Stimulated activated effector memory CD8-positive, alpha-beta T cell treated with anti-CD3 and anti-CD28 coated beads, Interleukin-12 subunit alpha, Interleukin-12 subunit beta, amount 100 ng/mL, for 72 hours (primary cell): Measurements from ENCODE around the gene LIPJ.
A peak's percentile ranks its signal among the peaks of the same experiment; 100 is the strongest.

Experiments used
- ATAC-seq: fragments of 150-1000 bp; cut with Tn5 transposase; 2 replicates; pipeline ENCODE4 v1.10.0; 2021
- DNase-seq, 2 donors: peaks; one replicate each; pipeline ENCODE4 v3.0.0; 2021 to 2022; ENCODE audit warnings: low spot score in 2 of 2
- H3K27ac Mint-ChIP-seq: one replicate; pipeline ENCODE4 v1.8.0; 2022; ENCODE audit warnings: mild to moderate bottlenecking, mixed read lengths
- H3K36me3 Mint-ChIP-seq: one replicate; pipeline ENCODE4 v1.8.0; 2022; ENCODE audit warnings: mild to moderate bottlenecking, mixed read lengths
- H3K4me1 Mint-ChIP-seq: one replicate; pipeline ENCODE4 v1.8.0; 2022; ENCODE audit warnings: mixed read lengths
- H3K4me3 Mint-ChIP-seq: one replicate; pipeline ENCODE4 v1.8.0; 2022; ENCODE audit warnings: mild to moderate bottlenecking, mixed read lengths
- H3K9me3 Mint-ChIP-seq: one replicate; pipeline ENCODE4 v1.8.0; 2022; ENCODE audit warnings: mixed read lengths

LIPJ gene

GRCh38 chr10:88586462-88586861 lies at the start of gene LIPJ:
Gene LIPJ, plus strand, starts transcription at chr10:88586762. Its CDS starts 3,926 bp downstream, at chr10:88590688.
- H3K9me3 Mint-ChIP-seq = no peaks in the 10 kb centered on the region
- no peak for DNase-seq
- H3K4me1 Mint-ChIP-seq = peaks cover 11% of the 10 kb centered on the region
- ATAC-seq = no peak
- H3K27ac Mint-ChIP-seq = no peak within 1 kb of the TSS
- peaks cover 7% of the 10 kb centered on the region for H3K36me3 Mint-ChIP-seq
- H3K4me3 Mint-ChIP-seq = no peak within 1 kb of the TSS

- no peak for DNase-seq
- Mint-ChIP-seq H3K36me3 (no peaks in the 10 kb centered on the region), H3K9me3 (no peaks in the 10 kb centered on the region), H3K4me3 (no peak overlapping the region), H3K4me1 (no peaks in the 10 kb centered on the region), H3K27ac (no peak overlapping the region)
- no peak for ATAC-seq
These were observed 49.2 kb upstream of the LIPJ start for GRCh38 chr10:88537322-88537721.

GRCh38 chr10:88538048-88538447 lies 48.5 kb upstream of the LIPJ start:
- Mint-ChIP-seq H3K27ac (no peak overlapping the region), H3K4me1 (no peaks in the 10 kb centered on the region), H3K4me3 (no peak overlapping the region), H3K36me3 (no peaks in the 10 kb centered on the region), H3K9me3 (no peaks in the 10 kb centered on the region)
- ATAC-seq = no peak
- no peak for DNase-seq

- DNase-seq = no peak
- no peaks in the 10 kb centered on the region for H3K9me3 Mint-ChIP-seq
These were observed 46.2 kb upstream of the LIPJ start for GRCh38 chr10:88540351-88540750.

GRCh38 chr10:88541116-88541626 lies 45.4 kb upstream of the LIPJ start:
- Mint-ChIP-seq H3K36me3 (no peaks in the 10 kb centered on the region), H3K27ac (no peak overlapping the region), H3K4me3 (no peak overlapping the region), H3K9me3 (no peaks in the 10 kb centered on the region), H3K4me1 (no peaks in the 10 kb centered on the region)
- ATAC-seq = no peak
- DNase-seq = no peak

More at GRCh38 chr10:88540351-88540750, 46.2 kb upstream of the LIPJ start:
- H3K27ac Mint-ChIP-seq = no peak overlapping the region
- no peaks in the 10 kb centered on the region for H3K4me1 Mint-ChIP-seq
- no peak overlapping the region for H3K4me3 Mint-ChIP-seq
- no peaks in the 10 kb centered on the region for H3K36me3 Mint-ChIP-seq
- no peak for ATAC-seq

GRCh38 chr10:88542522-88542921 lies 44.0 kb upstream of the LIPJ start:
- H3K27ac Mint-ChIP-seq = no peak overlapping the region

GRCh38 chr10:88544140-88544870 lies 42.3 kb upstream of the LIPJ start:
- no peaks in the 10 kb centered on the region for H3K36me3 Mint-ChIP-seq
- H3K27ac Mint-ChIP-seq = no peak overlapping the region
- DNase-seq (no peak), ATAC-seq (no peak)
- no peak overlapping the region for H3K4me3 Mint-ChIP-seq
- H3K9me3 Mint-ChIP-seq = no peaks in the 10 kb centered on the region
- no peaks in the 10 kb centered on the region for H3K4me1 Mint-ChIP-seq

More at GRCh38 chr10:88542522-88542921, 44.0 kb upstream of the LIPJ start:
- DNase-seq (no peak), ATAC-seq (no peak)
- Mint-ChIP-seq H3K4me3 (no peak overlapping the region), H3K36me3 (no peaks in the 10 kb centered on the region), H3K9me3 (no peaks in the 10 kb centered on the region), H3K4me1 (no peaks in the 10 kb centered on the region)

GRCh38 chr10:88545359-88545758 lies 41.2 kb upstream of the LIPJ start:
- no peaks in the 10 kb centered on the region for H3K9me3 Mint-ChIP-seq

GRCh38 chr10:88546497-88546896 lies 40.1 kb upstream of the LIPJ start:
- Mint-ChIP-seq H3K9me3 (no peaks in the 10 kb centered on the region), H3K36me3 (no peaks in the 10 kb centered on the region), H3K27ac (no peak overlapping the region), H3K4me1 (no peaks in the 10 kb centered on the region), H3K4me3 (no peak overlapping the region)
- no peak for DNase-seq
- no peak for ATAC-seq

More at GRCh38 chr10:88545359-88545758, 41.2 kb upstream of the LIPJ start:
- ATAC-seq (no peak), DNase-seq (no peak)
- no peak overlapping the region for H3K27ac Mint-ChIP-seq
- no peaks in the 10 kb centered on the region for H3K36me3 Mint-ChIP-seq
- no peaks in the 10 kb centered on the region for H3K4me1 Mint-ChIP-seq
- H3K4me3 Mint-ChIP-seq = no peak overlapping the region

GRCh38 chr10:88551246-88551645 lies 35.3 kb upstream of the LIPJ start:
- Mint-ChIP-seq H3K36me3 (no peaks in the 10 kb centered on the region), H3K9me3 (no peaks in the 10 kb centered on the region), H3K4me1 (no peaks in the 10 kb centered on the region), H3K4me3 (no peak overlapping the region), H3K27ac (no peak overlapping the region)
- DNase-seq (no peak), ATAC-seq (no peak)

GRCh38 chr10:88553116-88553752 lies 33.3 kb upstream of the LIPJ start:
- H3K9me3 Mint-ChIP-seq = no peaks in the 10 kb centered on the region
- H3K27ac Mint-ChIP-seq = no peak overlapping the region
- H3K4me1 Mint-ChIP-seq = no peaks in the 10 kb centered on the region
- peak; percentile 84 for ATAC-seq
- DNase-seq = no peak
- no peak overlapping the region for H3K4me3 Mint-ChIP-seq
- H3K36me3 Mint-ChIP-seq = no peaks in the 10 kb centered on the region

- Mint-ChIP-seq H3K27ac (no peak overlapping the region), H3K9me3 (no peaks in the 10 kb centered on the region), H3K4me3 (no peak overlapping the region), H3K4me1 (no peaks in the 10 kb centered on the region), H3K36me3 (no peaks in the 10 kb centered on the region)
- ATAC-seq (no peak), DNase-seq (no peak)
These were observed 31.2 kb upstream of the LIPJ start for GRCh38 chr10:88555190-88555908.

GRCh38 chr10:88557256-88557655 lies 29.3 kb upstream of the LIPJ start:
- Mint-ChIP-seq H3K27ac (no peak overlapping the region), H3K4me3 (no peak overlapping the region), H3K36me3 (no peaks in the 10 kb centered on the region), H3K9me3 (no peaks in the 10 kb centered on the region), H3K4me1 (no peaks in the 10 kb centered on the region)
- ATAC-seq (no peak), DNase-seq (no peak)

GRCh38 chr10:88557658-88558057 lies 28.9 kb upstream of the LIPJ start:
- Mint-ChIP-seq H3K27ac (no peak overlapping the region), H3K9me3 (no peaks in the 10 kb centered on the region), H3K4me3 (no peak overlapping the region), H3K36me3 (no peaks in the 10 kb centered on the region), H3K4me1 (no peaks in the 10 kb centered on the region)
- ATAC-seq (no peak), DNase-seq (no peak)

- no peak for DNase-seq
- H3K9me3 Mint-ChIP-seq = no peaks in the 10 kb centered on the region
- no peaks in the 10 kb centered on the region for H3K36me3 Mint-ChIP-seq
- no peaks in the 10 kb centered on the region for H3K4me1 Mint-ChIP-seq
- H3K4me3 Mint-ChIP-seq = no peak overlapping the region
- H3K27ac Mint-ChIP-seq = no peak overlapping the region
- no peak for ATAC-seq
These were observed 24.4 kb upstream of the LIPJ start for GRCh38 chr10:88562152-88562551.
